Measurements from ENCODE around the gene ASAP3. TPM values are rescaled to one million over a fixed set of nuclear protein-coding genes. Genes with fewer than 3 reads are reported as not detected.

The ASAP3 gene
- total and polyA plus RNA-seq, 2 of the 4 experiments (the other 2 are of a cell fraction) = 18.6 to 18.8 TPM

DNA sequence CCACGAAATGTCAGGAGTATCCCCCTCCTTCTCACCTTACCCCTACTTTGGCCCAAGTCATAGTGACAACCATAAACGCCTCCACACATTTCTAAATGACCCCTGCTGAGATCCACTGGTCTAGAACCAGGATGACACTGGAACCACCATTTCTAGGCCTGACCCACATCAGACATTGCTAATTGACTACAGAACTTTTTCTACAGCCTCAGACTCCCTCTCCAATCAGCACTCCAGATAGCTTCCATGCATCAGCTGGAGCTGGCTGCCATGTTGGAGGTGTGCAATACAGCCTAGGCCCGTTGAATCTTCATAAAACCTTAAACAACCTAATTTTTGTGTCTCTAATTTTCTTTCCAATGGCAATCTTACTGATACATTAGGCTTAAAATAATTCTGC is 78.0 kb downstream of the ASAP3 start:
- H3K36me3 ChIP-seq (ENCODE audit: control insufficient read depth, insufficient read depth, low read length) = peaks cover 2% of the 10 kb centered on the region; the same call in 1 of the 2 replicates
- TF ChIP-seq SMC3 (IDR thresholded peaks at IDR 0.05; ENCODE audit: low read depth, low read length) = no peak
- no peak for TF ChIP-seq CEBPB (IDR thresholded peaks at IDR 0.05; ENCODE audit: low read depth, low read length)
- TF ChIP-seq MAZ (IDR thresholded peaks at IDR 0.05; ENCODE audit: borderline replicate concordance, low read depth, low read length) = no peak
- no peak for TF ChIP-seq CHD1 (IDR thresholded peaks at IDR 0.05; ENCODE audit: low read depth, low read length)
- TF ChIP-seq MXI1 (IDR thresholded peaks at IDR 0.05; ENCODE audit: borderline replicate concordance, low read depth, low read length) = no peak
- no peak for TF ChIP-seq BHLHE40 (IDR thresholded peaks at IDR 0.05; ENCODE audit: low read depth, low read length)
- TF ChIP-seq, protein P1, sequence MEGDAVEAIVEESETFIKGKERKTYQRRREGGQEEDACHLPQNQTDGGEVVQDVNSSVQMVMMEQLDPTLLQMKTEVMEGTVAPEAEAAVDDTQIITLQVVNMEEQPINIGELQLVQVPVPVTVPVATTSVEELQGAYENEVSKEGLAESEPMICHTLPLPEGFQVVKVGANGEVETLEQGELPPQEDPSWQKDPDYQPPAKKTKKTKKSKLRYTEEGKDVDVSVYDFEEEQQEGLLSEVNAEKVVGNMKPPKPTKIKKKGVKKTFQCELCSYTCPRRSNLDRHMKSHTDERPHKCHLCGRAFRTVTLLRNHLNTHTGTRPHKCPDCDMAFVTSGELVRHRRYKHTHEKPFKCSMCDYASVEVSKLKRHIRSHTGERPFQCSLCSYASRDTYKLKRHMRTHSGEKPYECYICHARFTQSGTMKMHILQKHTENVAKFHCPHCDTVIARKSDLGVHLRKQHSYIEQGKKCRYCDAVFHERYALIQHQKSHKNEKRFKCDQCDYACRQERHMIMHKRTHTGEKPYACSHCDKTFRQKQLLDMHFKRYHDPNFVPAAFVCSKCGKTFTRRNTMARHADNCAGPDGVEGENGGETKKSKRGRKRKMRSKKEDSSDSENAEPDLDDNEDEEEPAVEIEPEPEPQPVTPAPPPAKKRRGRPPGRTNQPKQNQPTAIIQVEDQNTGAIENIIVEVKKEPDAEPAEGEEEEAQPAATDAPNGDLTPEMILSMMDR (conservative IDR thresholded peaks at IDR 0.05; ENCODE audit: low read depth, low read length) = no peak
- no peak for TF ChIP-seq RCOR1 (IDR thresholded peaks at IDR 0.05; ENCODE audit: insufficient replicate concordance, low read length)
- TF ChIP-seq RAD21 (IDR thresholded peaks at IDR 0.05; ENCODE audit: low read length) = no peak
- TF ChIP-seq POLR2A (IDR thresholded peaks at IDR 0.05; ENCODE audit: low read depth, low read length) = no peak
- no peak for TF ChIP-seq RFX5 (IDR thresholded peaks at IDR 0.05; ENCODE audit: low read depth, low read length)
- TF ChIP-seq MAFK (IDR thresholded peaks at IDR 0.05; ENCODE audit: low read depth, low read length) = no peak
- no peak for TF ChIP-seq FOS (IDR thresholded peaks at IDR 0.05; ENCODE audit: low read depth, low read length)
- no peak for TF ChIP-seq NFE2L2 (IDR thresholded peaks at IDR 0.05; ENCODE audit: low read depth, low read length)
- TF ChIP-seq, protein P2, sequence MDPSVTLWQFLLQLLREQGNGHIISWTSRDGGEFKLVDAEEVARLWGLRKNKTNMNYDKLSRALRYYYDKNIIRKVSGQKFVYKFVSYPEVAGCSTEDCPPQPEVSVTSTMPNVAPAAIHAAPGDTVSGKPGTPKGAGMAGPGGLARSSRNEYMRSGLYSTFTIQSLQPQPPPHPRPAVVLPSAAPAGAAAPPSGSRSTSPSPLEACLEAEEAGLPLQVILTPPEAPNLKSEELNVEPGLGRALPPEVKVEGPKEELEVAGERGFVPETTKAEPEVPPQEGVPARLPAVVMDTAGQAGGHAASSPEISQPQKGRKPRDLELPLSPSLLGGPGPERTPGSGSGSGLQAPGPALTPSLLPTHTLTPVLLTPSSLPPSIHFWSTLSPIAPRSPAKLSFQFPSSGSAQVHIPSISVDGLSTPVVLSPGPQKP (IDR thresholded peaks at IDR 0.05; ENCODE audit: borderline replicate concordance, low read depth, low read length) = no peak
- POLR2A ChIA-PET (ENCODE audit: unreplicated experiment) = no interaction called here
- H2BK5ac ChIP-seq (ENCODE audit: low read depth, low read length, poor library complexity, severe bottlenecking) = no peak overlapping the region
- CTCF ChIA-PET = no interaction called here
- H4K5ac ChIP-seq (ENCODE audit: low read depth, low read length) = no peak overlapping the region
- no peak overlapping the region for H3K23ac ChIP-seq (ENCODE audit: low read depth, low read length)
- H3K4me1 ChIP-seq (ENCODE audit: control insufficient read depth, insufficient read depth, low read length) = peaks cover 17% of the 10 kb centered on the region
- 83% methylated on average over 3 of the region's 3 CpGs; no CpG with 5 or more reads in 1 of the 2 experiments for WGBS, 2 experiments (ENCODE audit: extremely low coverage in 2 of 2, insufficient read length in 1 of 2)
- H2BK15ac ChIP-seq (ENCODE audit: low read depth, low read length) = no peak overlapping the region; the same call in 2 of the 3 replicates
- no peak overlapping the region for H3K4me2 ChIP-seq (ENCODE audit: low read depth, low read length)
- no peak overlapping the region for H2AK9ac ChIP-seq (replicated peaks; ENCODE audit: low read depth, low read length, poor library complexity)
- H3K56ac ChIP-seq (ENCODE audit: extremely low read depth, insufficient read depth, low read length) = no peak overlapping the region
- in situ Hi-C loops (cut with MboI; ENCODE audit: low sequenced_read_pairs) = no loop called here
- no peak overlapping the region for H2BK120ac ChIP-seq (ENCODE audit: low read depth, low read length)
- no peak overlapping the region for H3K27ac ChIP-seq (ENCODE audit: insufficient read depth, low read length)
- peaks cover 21% of the 10 kb centered on the region for H3K9me1 ChIP-seq (ENCODE audit: insufficient read depth, low read length)
- H2AK5ac ChIP-seq (ENCODE audit: low read depth, low read length) = no peak overlapping the region
- H3K18ac ChIP-seq (ENCODE audit: low read depth, low read length) = no peak overlapping the region
- H2AFZ ChIP-seq (replicated peaks; ENCODE audit: low read length, poor library complexity) = no peak overlapping the region
- ATAC-seq (ENCODE audit: low read depth) (no peak), DNase-seq (no peak)
- H4K8ac ChIP-seq (ENCODE audit: low read depth in 2 of 2, low read length in 2 of 2) = no peak overlapping the region
- H4K91ac ChIP-seq (ENCODE audit: insufficient read depth, low read depth, low read length) = no peak overlapping the region
- dilution Hi-C loops (cut with HindIII; ENCODE audit: low sequenced_read_pairs, unreplicated experiment) = no loop called here
- H3K4me3 ChIP-seq (ENCODE audit: insufficient read depth, low read depth, low read length) = no peak overlapping the region
- H3K9me3 ChIP-seq (ENCODE audit: control insufficient read depth, insufficient read depth, low read length) = no peaks in the 10 kb centered on the region
- H3K27me3 ChIP-seq (ENCODE audit: control insufficient read depth, insufficient read depth, low read length) = no peaks in the 10 kb centered on the region
- no peak overlapping the region for H3K4ac ChIP-seq (ENCODE audit: low read depth, low read length)
- H3K9ac ChIP-seq (ENCODE audit: low read depth, low read length) = no peak overlapping the region
- BruUV-seq (replicated peaks) = no TSS peak
- no peak overlapping the region for H3K14ac ChIP-seq (replicated peaks; ENCODE audit: low read depth, low read length)
- no peak overlapping the region for H2BK20ac ChIP-seq (ENCODE audit: low read depth, low read length)
- peaks cover 0 to 7% of the 10 kb centered on the region in 2 experiments; a peak in 1 of 4 replicates for H3K79me1 ChIP-seq (ENCODE audit: low read depth in 1 of 2, low read length in 2 of 2)
- intact Hi-C loops (cut with micrococcal nuclease) = no loop called here
- H4K20me1 ChIP-seq (ENCODE audit: insufficient read depth, low read length) = peaks cover 3% of the 10 kb centered on the region; the same call in 1 of the 2 replicates
